K562 (cell line): ENCODE measurements around the gene WDCP. TPM values are rescaled to one million over a fixed set of nuclear protein-coding genes. Genes with fewer than 3 reads are reported as not detected.

ENCODE experiments used
- ATAC-seq: fragments of 200-7000 bp; cut with Tn5 transposase; 3 replicates; pipeline ENCODE4 v1.9.1; 2020; ENCODE audit warnings: moderate library complexity
- BruUV-seq: library from RNA; stranded (reverse); fragments of 400-500 nt; replicated peaks from 2 replicates; lab custom pipeline; 2021; lab: Mats Ljungman, UMichigan
- CTCF ChIA-PET: fragments of 300-600 bp; formaldehyde crosslinking; extraction: SDS; loops from one replicate; lab custom pipeline; 2021; ENCODE audit warnings: low intra/inter-chr PET ratio; lab: Yijun Ruan, JAX
- POLR2A ChIA-PET: fragments of 300-600, 350-650 bp; sonication (Branson Sonifier 250); formaldehyde crosslinking; extraction: SDS; loops from one replicate; lab custom pipeline; 2021; ENCODE audit warnings: antibody characterized with exemption, inconsistent platforms; lab: Yijun Ruan, JAX
- DNase-seq, 4 experiments: peaks; one replicate each; pipeline versions ENCODE4 v3.0.0 to v3.0.0-alpha.2; 2011 to 2018; ENCODE audit warnings: low spot score in 3 of 4, mixed read lengths in 3 of 4; ENCODE audit errors: extremely low read depth in 1 of 4
- FAIRE-seq: peaks from 2 replicates; lab custom pipeline; 2011; peaks lifted over from hg19 to GRCh38; lab: Jason Lieb, UNC
- H2AFZ ChIP-seq: 2 replicates; pipeline ENCODE4 v1.6.0; 2011; ENCODE audit warnings: low read depth, low read length, control low read depth, inconsistent platforms
- H3K27ac ChIP-seq: fragments of 200-600 bp; 3 replicates; pipeline ENCODE4 v1.8.0; 2011; ENCODE audit warnings: low read depth, mild to moderate bottlenecking, control low read depth, inconsistent platforms, low read length, moderate library complexity, mixed read lengths; ENCODE audit errors: extremely low read depth
- H3K27me3 ChIP-seq, 2 experiments: fragments of 300-600 bp in 1 of 2; 2 replicates in 1 of 2; 3 replicates in 1 of 2; pipeline versions ENCODE4 v1.6.0 to v1.8.0; 2011; ENCODE audit warnings: inconsistent platforms in 2 of 2, low read length in 2 of 2, mild to moderate bottlenecking in 1 of 2, mixed read lengths in 1 of 2, moderate library complexity in 1 of 2; ENCODE audit not compliant: control insufficient read depth in 2 of 2, insufficient read depth in 2 of 2
- H3K36me3 ChIP-seq: fragments of 300-600 bp; 3 replicates; pipeline ENCODE4 v1.8.0; 2011; ENCODE audit warnings: mild to moderate bottlenecking, low read length, inconsistent platforms; ENCODE audit not compliant: control insufficient read depth, insufficient read depth
- H3K4me1 ChIP-seq, 2 experiments: fragments of 200-600 bp in 1 of 2; replicated peaks in 1 of 2; 2 replicates in 1 of 2; 3 replicates in 1 of 2; pipeline versions ENCODE4 v1.5.1 to v1.8.0; 2011; ENCODE audit warnings: inconsistent platforms in 2 of 2, low read length in 2 of 2, mild to moderate bottlenecking in 1 of 2, mixed read lengths in 1 of 2, moderate library complexity in 1 of 2; ENCODE audit not compliant: control insufficient read depth in 2 of 2, insufficient read depth in 2 of 2
- H3K4me2 ChIP-seq: 2 replicates; pipeline ENCODE4 v1.6.1; 2011; ENCODE audit warnings: low read length, control low read depth, inconsistent platforms, mixed read lengths; ENCODE audit not compliant: insufficient read depth
- H3K4me3 ChIP-seq: fragments of 200-600 bp; sonication (generic), shearing (Covaris generic); 2 replicates; pipeline ENCODE4 v1.5.1; 2016; ENCODE audit warnings: control low read depth, inconsistent platforms
- H3K79me2 ChIP-seq: fragments of 200-600 bp; 3 replicates; pipeline ENCODE4 v1.8.0; 2011; ENCODE audit warnings: low read length, inconsistent platforms; ENCODE audit not compliant: control insufficient read depth, insufficient read depth
- H3K9ac ChIP-seq, 2 experiments: 2 replicates each; pipeline versions ENCODE4 v1.6.0 to v1.6.1; 2011; ENCODE audit warnings: low read depth in 2 of 2, low read length in 2 of 2, control low read depth in 1 of 2, inconsistent platforms in 1 of 2, mild to moderate bottlenecking in 1 of 2, mixed read lengths in 1 of 2; ENCODE audit not compliant: insufficient read depth in 1 of 2
- H3K9me1 ChIP-seq: one replicate; pipeline ENCODE4 v1.6.0; 2011; ENCODE audit warnings: inconsistent platforms, mild to moderate bottlenecking, low read length, moderate library complexity; ENCODE audit not compliant: control insufficient read depth, insufficient read depth
- H3K9me3 ChIP-seq: replicated peaks from 2 replicates; pipeline ENCODE4 v1.5.1; 2011; ENCODE audit warnings: low read depth, low read length, inconsistent platforms; ENCODE audit not compliant: control insufficient read depth, insufficient read depth
- H4K20me1 ChIP-seq: replicated peaks from 2 replicates; pipeline ENCODE4 v1.6.1; 2011; ENCODE audit warnings: low read length, inconsistent platforms, mixed read lengths; ENCODE audit not compliant: control insufficient read depth, insufficient read depth
- KDM1A ChIP-seq, 2 experiments: fragments of 450-650 bp; IDR thresholded peaks; 2 replicates each; pipeline ENCODE4 v1.6.1; 2016; ENCODE audit warnings: mild to moderate bottlenecking in 2 of 2
- TCF7L2 ChIP-seq: fragments of 150-350 bp; IDR thresholded peaks from 2 replicates; pipeline ENCODE4 v1.6.1; 2016; ENCODE audit warnings: low read depth, mild to moderate bottlenecking, low read length, moderate library complexity
- UBTF ChIP-seq, 2 experiments: IDR thresholded peaks; 2 replicates each; pipeline ENCODE4 v1.6.1; 2012; ENCODE audit warnings: improper control_type of control experiment in 2 of 2, low read depth in 2 of 2, low read length in 2 of 2, borderline replicate concordance in 1 of 2
- ZNF316 ChIP-seq: fragments of 450-650 bp; IDR thresholded peaks from 2 replicates; pipeline ENCODE4 v1.6.1; 2016
- WGBS: fragments of 100-300 bp; shearing (Covaris generic); methylation state at CpG from one replicate; pipeline ENCODE4 v1.1.6; 2016; ENCODE audit warnings: low coverage, mixed read lengths; ENCODE audit not compliant: insufficient coverage; ENCODE audit errors: missing lambda C conversion rate; 5-methylcytosine and 5-hydroxymethylcytosine counted together
- in situ Hi-C: fragments of 300-500 bp; cut with MboI; formaldehyde crosslinking; loops from 4 replicates; pipeline ENCODE4 v1.15.0; 2018; ENCODE audit warnings: inconsistent platforms, mixed read lengths
- intact Hi-C: fragments of 100-400 bp; cut with micrococcal nuclease; formaldehyde crosslinking; loops from 2 replicates; pipeline ENCODE4 v1.14.2; 2022
- polyA plus RNA-seq, 8 experiments: library from polyadenylated mRNA; depleted of rRNA in 4 of 8; stranded (reverse) in 5 of 8; unstranded in 3 of 8; fragments of >200 nt; fragmentation: Nextera tagmentation in 2 of 8; fragmentation: Illumina TruSeq in 1 of 8; extraction: Ambion mirVana in 2 of 8; extraction: Trizol in 1 of 8; gene quantifications; 2 replicates each; pipeline versions ENCODE4 v1.2.1 to v1.2.3, GENCODE V29; 2011 to 2014; ENCODE audit warnings: inconsistent platforms in 1 of 8, missing spikeins in 1 of 8
- total RNA-seq, 7 experiments: library from RNA; depleted of rRNA in 6 of 7; stranded (reverse); fragments of >200 nt in 6 of 7; fragmentation: Illumina TruSeq in 2 of 7; extraction: Trizol in 2 of 7; gene quantifications; 2 replicates each; pipeline versions ENCODE4 v1.2.1 to v1.2.3, GENCODE V29; 2011 to 2021; ENCODE audit warnings: low replicate concordance in 1 of 7
- TF ChIP-seq, protein P1 (sequence below), 2 experiments: fragments of 450-650 bp in 1 of 2; sonication (generic) in 1 of 2; formaldehyde crosslinking in 1 of 2; IDR thresholded peaks in 1 of 2; conservative IDR thresholded peaks in 1 of 2; 2 replicates each; pipeline versions ENCODE4 v1.6.1 to v1.8.1; 2016 to 2023; ENCODE audit warnings: mild to moderate bottlenecking in 2 of 2, moderate library complexity in 2 of 2, inconsistent platforms in 1 of 2, missing genetic modification reagents in 1 of 2

WDCP gene
- total and polyA plus RNA-seq, 9 of the 15 experiments (the other 6 are each of a cell fraction or from before 2014, with no cell fraction given): 10.1 to 41.4 (median 21.8) TPM

GRCh38 chr2:23994567-23994966 is 52.6 kb downstream of the WDCP start:
- Histone ChIP-seq H3K4me1 (no peaks in the 10 kb centered on the region), H3K9me1 (no peaks in the 10 kb centered on the region), H3K4me3 (no peak overlapping the region), H2AFZ (no peak overlapping the region), H3K27ac (no peak overlapping the region), H3K27me3 (no peaks in the 10 kb centered on the region), H3K9ac (no peak overlapping the region), H3K9me3 (no peaks in the 10 kb centered on the region), H3K4me2 (no peak overlapping the region), H4K20me1 (no peaks in the 10 kb centered on the region), H3K79me2 (no peaks in the 10 kb centered on the region), H3K36me3 (peaks cover 22% of the 10 kb centered on the region; the same call in 2 of the 3 replicates)
- DNase-seq (no peak), ATAC-seq (no peak), FAIRE-seq (no peak)
- BruUV-seq: TSS peak; percentile 26
- POLR2A ChIA-PET: interaction anchor here (0.6 to 1.1 kb wide), 3 partner anchors 15 to 77 kb away, joined by 3 to 4 read pairs (median 3); no protein-coding TSS in a partner anchor
- intact Hi-C loops: no loop called here
- in situ Hi-C loops: no loop called here
- WGBS: 22% methylated on average over 1 of the region's 1 CpG
- TF ChIP-seq KDM1A (IDR thresholded peaks at IDR 0.05): no peak
- TF ChIP-seq, protein P1, sequence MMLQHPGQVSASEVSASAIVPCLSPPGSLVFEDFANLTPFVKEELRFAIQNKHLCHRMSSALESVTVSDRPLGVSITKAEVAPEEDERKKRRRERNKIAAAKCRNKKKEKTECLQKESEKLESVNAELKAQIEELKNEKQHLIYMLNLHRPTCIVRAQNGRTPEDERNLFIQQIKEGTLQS (IDR thresholded peaks at IDR 0.05): peak; percentile 50; the same call in 1 of the 2 replicates
- TF ChIP-seq, protein P1 (CRISPR knock-in tag; conservative IDR thresholded peaks at IDR 0.05): no peak
- CTCF ChIA-PET: no interaction called here

GRCh38 chr2:23993736-23994269 is 53.4 kb downstream of the WDCP start:
- H3K27me3 ChIP-seq: no peaks in the 10 kb centered on the region
- H3K4me3 ChIP-seq: no peak overlapping the region
- H3K79me2 ChIP-seq: no peaks in the 10 kb centered on the region
- FAIRE-seq (no peak), ATAC-seq (no peak), DNase-seq (no peak)
- no TSS peak for BruUV-seq
- H2AFZ ChIP-seq: no peak overlapping the region
- no peak overlapping the region for H3K4me2 ChIP-seq
- peaks cover 18% of the 10 kb centered on the region for H3K36me3 ChIP-seq
- no peaks in the 10 kb centered on the region for H4K20me1 ChIP-seq
- H3K27ac ChIP-seq: no peak overlapping the region
- H3K9me3 ChIP-seq: no peaks in the 10 kb centered on the region
- no peak overlapping the region for H3K9ac ChIP-seq
- intact Hi-C loops: no loop called here
- in situ Hi-C loops: no loop called here
- TF ChIP-seq TCF7L2: no peak
- TF ChIP-seq UBTF (IDR thresholded peaks at IDR 0.05; ENCODE audit: borderline replicate concordance in 1 of 2, low read depth in 2 of 2, low read length in 2 of 2): no peak
- TF ChIP-seq ZNF316: 0 out of 2 replicates have a peak, but pooled peaks have one; percentile 22
- no peaks in the 10 kb centered on the region for H3K4me1 ChIP-seq
- ChIA-PET CTCF (no interaction called here), POLR2A (no interaction called here)
- H3K9me1 ChIP-seq: no peaks in the 10 kb centered on the region
- 97% methylated on average over 8 of the region's 8 CpGs for WGBS
